GM12891 (cell line): ENCODE measurements around the gene TLE2.

Experiments used
- DNase-seq: peaks from one replicate; pipeline ENCODE4 v3.0.0; 2011; ENCODE audit warnings: low spot score; ENCODE audit not compliant: insufficient read length
- FAIRE-seq: peaks from 2 replicates; lab custom pipeline; 2011; peaks lifted over from hg19 to GRCh38; lab: Jason Lieb, UNC
- PAX5 ChIP-seq: IDR thresholded peaks from 2 replicates; pipeline ENCODE4 v1.6.1; 2011; ENCODE audit warnings: low read length, moderate library complexity, mild to moderate bottlenecking; ENCODE audit not compliant: insufficient read depth, severe bottlenecking
- POLR2A ChIP-seq: IDR thresholded peaks from 2 replicates; pipeline ENCODE4 v1.6.1; 2011; ENCODE audit warnings: low read depth, low read length, control low read depth
- POLR2AphosphoS5 ChIP-seq: IDR thresholded peaks from 2 replicates; pipeline ENCODE4 v1.6.1; 2011; ENCODE audit warnings: low read depth, low read length, control low read depth
- POU2F2 ChIP-seq: IDR thresholded peaks from 2 replicates; pipeline ENCODE4 v1.6.1; 2011; ENCODE audit warnings: low read depth, mild to moderate bottlenecking, control low read depth, low read length, moderate library complexity
- SPI1 ChIP-seq: IDR thresholded peaks from 2 replicates; pipeline ENCODE4 v1.6.1; 2011; ENCODE audit warnings: low read depth, low read length, control low read depth
- TAF1 ChIP-seq: IDR thresholded peaks from 2 replicates; pipeline ENCODE4 v1.6.1; 2011; ENCODE audit warnings: low read depth, low read length, control low read depth

The TLE2 gene

DNA sequence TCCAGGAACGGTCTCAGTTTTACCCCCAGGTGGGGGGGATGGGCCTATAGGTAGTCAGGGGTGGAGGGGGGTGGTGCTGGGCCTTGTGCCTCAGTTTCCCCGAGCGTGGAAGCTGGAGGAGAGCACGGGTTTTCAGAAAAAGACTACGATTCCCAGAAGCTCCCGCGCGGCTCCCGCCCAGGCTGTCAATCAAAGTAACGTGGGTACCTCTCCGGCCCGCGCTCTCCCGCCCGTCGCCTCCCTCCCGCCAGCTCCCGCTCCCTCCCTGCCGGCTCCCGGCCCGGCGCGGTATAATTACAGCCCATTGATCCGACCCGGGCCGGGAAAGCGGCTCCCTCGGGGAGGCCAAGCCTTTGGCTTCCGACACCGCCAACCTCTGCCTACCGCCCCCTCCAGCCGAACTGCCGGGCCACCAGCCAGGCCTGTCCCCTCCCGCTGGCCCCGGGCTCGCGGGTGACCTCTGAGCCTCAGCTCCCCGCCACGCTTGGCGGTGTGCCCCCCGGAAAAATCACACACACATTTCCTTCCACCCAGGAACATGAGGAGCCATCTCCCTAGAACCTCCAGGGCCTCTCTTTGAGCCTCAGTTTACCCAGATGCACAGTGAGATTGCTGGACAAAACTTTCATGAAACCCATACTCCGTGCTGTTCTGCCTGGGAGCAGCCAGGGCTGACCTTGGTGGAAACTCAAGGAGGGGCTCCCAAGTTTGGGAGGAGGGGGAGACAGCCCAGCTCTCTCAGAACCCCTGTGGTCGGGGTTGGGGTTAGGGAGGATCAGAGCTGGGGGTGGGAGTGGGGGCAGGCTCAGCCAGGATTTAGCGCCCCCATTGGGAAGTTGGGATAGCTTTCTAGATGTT, 7.3 kb upstream of the TLE2 start:
- TF ChIP-seq POLR2A (0 out of 2 replicates have a peak, but pooled peaks have one; percentile 7), TAF1 (no peak)
- peak; percentile 86 for DNase-seq
- FAIRE-seq: no peak

GRCh38 chr19:3035542-3036118, 6.5 kb upstream of the TLE2 start:
- FAIRE-seq (peak; percentile 99), DNase-seq (peak; percentile 99)
- no peak for TF ChIP-seq TAF1
- TF ChIP-seq POLR2A: 0 out of 2 replicates have a peak, but pooled peaks have one; percentile 0
- peak; percentile 60; the same call in 1 of the 2 replicates for TF ChIP-seq POLR2AphosphoS5
- TF ChIP-seq SPI1: no peak
- TF ChIP-seq PAX5: no peak
- TF ChIP-seq POU2F2: no peak

DNA sequence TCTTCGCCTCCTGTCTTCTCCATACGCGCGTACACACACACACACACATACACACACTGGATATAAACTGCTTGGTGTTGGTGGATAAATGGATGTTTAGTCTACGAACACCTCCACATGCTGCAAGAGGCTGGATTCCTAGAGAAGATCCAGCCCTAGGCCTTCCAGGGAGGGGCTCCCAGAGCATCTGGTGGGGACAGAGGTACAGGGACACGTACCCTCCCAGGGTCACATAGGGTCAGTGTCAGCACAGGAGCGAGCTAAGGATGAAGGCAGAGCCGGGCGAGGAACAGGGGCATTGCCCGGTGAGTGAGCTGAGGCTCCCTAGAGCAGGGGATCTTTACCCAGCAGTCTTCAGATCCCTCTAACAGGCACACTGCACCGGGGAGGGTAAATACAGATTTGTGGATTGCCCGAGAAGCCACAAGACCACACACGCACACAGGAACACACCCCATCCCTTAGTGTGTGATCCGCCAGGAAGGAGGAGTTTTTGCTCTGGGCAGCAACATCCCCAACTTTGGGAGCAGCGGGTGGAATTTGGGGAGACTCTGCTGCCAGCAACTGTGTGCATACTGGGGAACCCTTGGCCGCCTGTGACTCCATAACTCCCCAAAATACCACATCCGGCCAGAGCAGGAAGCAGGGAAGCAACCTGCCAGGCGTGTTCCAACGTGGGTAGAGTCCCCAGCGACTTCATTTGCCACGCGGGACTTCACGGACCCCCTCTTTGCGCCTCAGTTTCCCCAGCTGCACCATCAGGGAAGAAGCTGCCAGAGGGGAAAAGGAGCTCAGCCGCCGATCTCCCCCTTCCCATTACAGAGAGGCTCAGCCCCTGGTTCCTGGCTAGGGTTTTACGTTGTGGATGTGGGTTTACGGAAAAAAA, 5.8 kb upstream of the TLE2 start:
- FAIRE-seq: no peak
- TF ChIP-seq TAF1 (peak; percentile 11; the same call in 1 of the 2 replicates), POLR2A (no peak), PAX5 (no peak), POU2F2 (no peak)
- DNase-seq: no peak

GRCh38 chr19:3034406-3034655, 5.3 kb upstream of the TLE2 start:
- DNase-seq: no peak
- FAIRE-seq: no peak
- no peak for TF ChIP-seq POLR2A
- no peak for TF ChIP-seq SPI1
- TF ChIP-seq PAX5: no peak
- no peak for TF ChIP-seq POU2F2
- no peak for TF ChIP-seq TAF1
- TF ChIP-seq POLR2AphosphoS5: no peak

DNA sequence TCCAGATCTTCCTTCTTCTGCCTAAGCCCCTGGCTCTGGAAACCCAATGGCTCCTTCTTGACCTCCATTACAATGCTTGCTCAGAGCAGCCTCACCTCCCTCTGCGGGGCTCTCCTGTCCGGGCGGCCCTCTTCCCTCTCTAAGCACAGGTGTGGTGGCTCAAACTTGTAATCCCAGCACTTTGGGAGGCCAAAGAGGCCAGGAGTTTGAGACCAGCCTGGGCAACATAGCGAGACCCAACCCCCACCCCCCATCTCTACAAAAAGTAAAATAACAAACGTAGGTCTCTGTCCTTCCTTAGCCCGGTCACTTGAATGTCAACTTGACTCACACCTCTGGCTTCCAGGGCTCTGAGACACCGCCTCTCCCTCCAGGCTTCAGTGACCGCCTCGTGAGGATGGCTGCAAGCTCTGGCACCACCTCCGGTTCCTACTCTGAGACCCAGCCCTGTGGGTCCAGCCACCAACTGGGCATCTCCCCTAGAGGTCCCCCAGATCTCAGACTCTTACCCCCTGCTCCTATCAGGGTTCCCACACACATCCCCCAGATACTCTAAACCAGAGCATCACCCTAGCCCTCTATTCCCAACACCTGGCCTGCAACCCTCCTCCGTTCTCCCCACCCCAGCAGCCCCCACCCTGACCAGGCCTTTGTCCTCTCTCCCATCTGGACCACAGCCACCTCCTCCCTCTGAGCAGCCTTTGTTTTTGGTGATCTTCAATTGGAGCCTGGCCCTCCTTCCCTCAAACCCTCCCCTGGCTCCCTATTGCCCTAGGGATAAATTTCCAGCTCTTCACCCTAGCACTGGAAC, 4.7 kb upstream of the TLE2 start:
- TF ChIP-seq POU2F2 (no peak), PAX5 (no peak), SPI1 (no peak), TAF1 (no peak), POLR2A (no peak), POLR2AphosphoS5 (no peak)
- FAIRE-seq (no peak), DNase-seq (no peak)

- DNase-seq: no peak
- TF ChIP-seq POLR2AphosphoS5 (no peak), POU2F2 (no peak), PAX5 (no peak)
- no peak for FAIRE-seq
Observed at GRCh38 chr19:3031607-3031867, 2.5 kb upstream of the TLE2 start.

- DNase-seq (no peak), FAIRE-seq (no peak)
- no peak for TF ChIP-seq POLR2AphosphoS5
- no peak for TF ChIP-seq TAF1
- no peak for TF ChIP-seq PAX5
- no peak for TF ChIP-seq POU2F2
- no peak for TF ChIP-seq SPI1
- TF ChIP-seq POLR2A: no peak
Observed at GRCh38 chr19:3028305-3029064, 595 bp downstream of the TLE2 start.

- FAIRE-seq (no peak), DNase-seq (no peak)
- TF ChIP-seq POLR2AphosphoS5 (no peak), SPI1 (no peak), PAX5 (no peak), POLR2A (no peak), POU2F2 (no peak), TAF1 (no peak)
Observed at GRCh38 chr19:3027981-3028304, 1.1 kb downstream of the TLE2 start.

GRCh38 chr19:3027292-3027691, 1.8 kb downstream of the TLE2 start:
- DNase-seq: no peak
- no peak for FAIRE-seq
- TF ChIP-seq POU2F2 (no peak), SPI1 (no peak), PAX5 (no peak), TAF1 (no peak), POLR2A (no peak), POLR2AphosphoS5 (no peak)

DNA sequence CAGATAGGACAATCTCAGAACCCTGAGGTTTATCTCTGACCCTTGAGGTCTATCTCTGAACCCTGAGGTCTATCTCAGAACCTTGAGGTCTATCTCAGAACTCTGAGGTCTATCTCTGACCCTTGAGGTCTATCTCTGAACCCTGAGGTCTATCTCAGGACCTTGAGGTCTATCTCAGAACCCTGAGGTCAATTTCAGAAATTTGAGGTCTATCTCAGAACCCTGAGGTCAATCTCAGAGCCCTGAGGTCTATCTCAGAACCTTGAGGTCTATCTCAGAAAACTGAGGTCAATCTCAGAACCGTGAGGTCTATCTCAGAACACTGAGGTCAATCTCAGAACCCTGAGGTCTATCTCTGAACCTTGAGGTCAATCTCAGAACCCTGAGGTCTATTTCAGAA, 2.3 kb downstream of the TLE2 start:
- no peak for DNase-seq
- TF ChIP-seq TAF1: no peak
- no peak for TF ChIP-seq SPI1
- no peak for TF ChIP-seq POLR2AphosphoS5
- no peak for TF ChIP-seq POU2F2
- TF ChIP-seq PAX5: no peak
- TF ChIP-seq POLR2A: no peak
- no peak for FAIRE-seq
